Measurements from ENCODE around the gene MUC12.

- no peak for TF ChIP-seq CTCF (conservative IDR thresholded peaks at IDR 0.05)
- no peak for TF ChIP-seq EZH2 (IDR thresholded peaks at IDR 0.05; ENCODE audit: low read depth)
Observed at GRCh38 chr7:100959894-100960293, 9.5 kb upstream of the MUC12 start.
